H9 (cell line): Measurements from ENCODE around the gene GPR21. TPM values are rescaled to one million over a fixed set of nuclear protein-coding genes. Genes with fewer than 3 reads are reported as not detected.

Experiments
- DNase-seq: peaks from one replicate; pipeline ENCODE4 v3.0.0-alpha.2; 2017
- H2AFZ ChIP-seq: one replicate; pipeline ENCODE4 v1.6.1; 2013; ENCODE audit warnings: mild to moderate bottlenecking, low read length, control low read depth, moderate library complexity
- H2AK5ac ChIP-seq: 2 replicates; pipeline ENCODE4 v1.6.1; 2013; ENCODE audit warnings: low read length, control low read depth, mixed read lengths; ENCODE audit not compliant: insufficient read length
- H2BK120ac ChIP-seq: one replicate; pipeline ENCODE4 v1.6.1; 2013; ENCODE audit warnings: low read depth, mild to moderate bottlenecking, low read length, control low read depth, inconsistent platforms; ENCODE audit not compliant: poor library complexity, severe bottlenecking
- H2BK12ac ChIP-seq: 2 replicates; pipeline ENCODE4 v1.6.1; 2013; ENCODE audit warnings: low read length, control low read depth, mixed read lengths, low read depth; ENCODE audit not compliant: insufficient read length
- H2BK15ac ChIP-seq: 2 replicates; pipeline ENCODE4 v1.6.1; 2013; ENCODE audit warnings: low read depth, low read length, control low read depth
- H2BK20ac ChIP-seq: one replicate; pipeline ENCODE4 v1.6.1; 2013; ENCODE audit warnings: low read depth, mild to moderate bottlenecking, low read length, control low read depth, inconsistent platforms; ENCODE audit not compliant: poor library complexity, severe bottlenecking
- H2BK5ac ChIP-seq: 2 replicates; pipeline ENCODE4 v1.6.1; 2013; ENCODE audit warnings: low read length, control low read depth, mixed read lengths; ENCODE audit not compliant: insufficient read length
- H3K14ac ChIP-seq: 2 replicates; pipeline ENCODE4 v1.6.1; 2013; ENCODE audit warnings: low read length, control low read depth; ENCODE audit not compliant: insufficient read depth
- H3K18ac ChIP-seq: 2 replicates; pipeline ENCODE4 v1.6.1; 2013; ENCODE audit warnings: low read depth, mild to moderate bottlenecking, mixed read lengths, low read length, control low read depth; ENCODE audit not compliant: insufficient read length
- H3K23ac ChIP-seq: 2 replicates; pipeline ENCODE4 v1.6.1; 2013; ENCODE audit warnings: low read length, control low read depth, mixed read lengths, low read depth; ENCODE audit not compliant: insufficient read length
- H3K23me2 ChIP-seq: 2 replicates; pipeline ENCODE4 v1.6.1; 2013; ENCODE audit warnings: low read depth, mild to moderate bottlenecking, mixed read lengths, low read length, control low read depth; ENCODE audit not compliant: insufficient read length, poor library complexity, severe bottlenecking
- H3K27ac ChIP-seq: 2 replicates; pipeline ENCODE4 v1.5.1; 2013; ENCODE audit warnings: low read length, control low read depth, mixed read lengths, low read depth; ENCODE audit not compliant: insufficient read length
- H3K27me3 ChIP-seq: 2 replicates; pipeline ENCODE4 v1.6.1; 2013; ENCODE audit warnings: low read length, control low read depth, inconsistent platforms; ENCODE audit not compliant: insufficient read depth
- H3K4ac ChIP-seq: 2 replicates; pipeline ENCODE4 v1.6.1; 2013; ENCODE audit warnings: low read depth, mild to moderate bottlenecking, control low read depth, inconsistent platforms, low read length, moderate library complexity
- H3K4me1 ChIP-seq: 2 replicates; pipeline ENCODE4 v1.6.1; 2013; ENCODE audit warnings: low read length, control low read depth, inconsistent platforms; ENCODE audit not compliant: insufficient read depth
- H3K4me2 ChIP-seq: 2 replicates; pipeline ENCODE4 v1.6.1; 2013; ENCODE audit warnings: low read length, control low read depth, mixed read lengths; ENCODE audit not compliant: insufficient read length, insufficient read depth
- H3K56ac ChIP-seq: 2 replicates; pipeline ENCODE4 v1.6.1; 2013; ENCODE audit warnings: low read depth, mild to moderate bottlenecking, mixed read lengths, low read length, control low read depth; ENCODE audit not compliant: insufficient read length
- H3K79me1 ChIP-seq: 2 replicates; pipeline ENCODE4 v1.6.1; 2013; ENCODE audit warnings: low read depth, mild to moderate bottlenecking, moderate library complexity, low read length, control low read depth, inconsistent platforms; ENCODE audit not compliant: insufficient read depth, poor library complexity, severe bottlenecking
- H3K79me2 ChIP-seq: 2 replicates; pipeline ENCODE4 v1.6.1; 2013; ENCODE audit warnings: low read length, control low read depth, inconsistent platforms; ENCODE audit not compliant: insufficient read depth
- H3K9ac ChIP-seq: 2 replicates; pipeline ENCODE4 v1.6.1; 2013; ENCODE audit warnings: low read length, control low read depth, mixed read lengths; ENCODE audit not compliant: insufficient read length; ENCODE audit errors: extremely low read depth
- H3K9me3 ChIP-seq: one replicate; pipeline ENCODE4 v1.6.1; 2013; ENCODE audit warnings: low read depth, low read length, inconsistent platforms; ENCODE audit not compliant: control insufficient read depth
- H3T11ph ChIP-seq: one replicate; pipeline ENCODE4 v1.6.1; 2013; ENCODE audit warnings: mild to moderate bottlenecking, low read length, control low read depth, inconsistent platforms
- H4K20me1 ChIP-seq: one replicate; pipeline ENCODE4 v1.6.1; 2013; ENCODE audit not compliant: control insufficient read depth, insufficient read length, insufficient read depth
- H4K5ac ChIP-seq: 2 replicates; pipeline ENCODE4 v1.6.1; 2013; ENCODE audit warnings: low read depth, mild to moderate bottlenecking, mixed read lengths, low read length, control low read depth; ENCODE audit not compliant: insufficient read length
- H4K8ac ChIP-seq: replicated peaks from 2 replicates; pipeline ENCODE4 v1.6.1; 2013; ENCODE audit warnings: low read length, control low read depth, mixed read lengths, low read depth; ENCODE audit not compliant: insufficient read length
- H4K91ac ChIP-seq: 2 replicates; pipeline ENCODE4 v1.6.1; 2013; ENCODE audit warnings: low read depth, mild to moderate bottlenecking, moderate library complexity, mixed read lengths, low read length, control low read depth; ENCODE audit not compliant: insufficient read length
- H3K27ac Mint-ChIP-seq, 3 experiments: 2 replicates in 2 of 3; 3 replicates in 1 of 3; pipeline ENCODE4 v1.8.0; 2020 to 2021; ENCODE audit warnings: mixed read lengths in 3 of 3, mild to moderate bottlenecking in 1 of 3, moderate library complexity in 1 of 3
- H3K27me3 Mint-ChIP-seq: 2 replicates; pipeline ENCODE4 v1.8.0; 2021; ENCODE audit warnings: low read depth, mild to moderate bottlenecking, moderate library complexity, mixed read lengths
- H3K36me3 Mint-ChIP-seq, 3 experiments: 2 replicates in 2 of 3; 3 replicates in 1 of 3; pipeline ENCODE4 v1.8.0; 2020 to 2021; ENCODE audit warnings: low read depth in 3 of 3, mixed read lengths in 3 of 3; ENCODE audit not compliant: insufficient read depth in 1 of 3
- H3K4me1 Mint-ChIP-seq, 2 experiments: 2 replicates each; pipeline ENCODE4 v1.8.0; 2020; ENCODE audit warnings: mixed read lengths in 2 of 2
- H3K4me3 Mint-ChIP-seq, 2 experiments: 2 replicates in 1 of 2; 3 replicates in 1 of 2; pipeline ENCODE4 v1.8.0; 2020 to 2021; ENCODE audit warnings: mild to moderate bottlenecking in 2 of 2, mixed read lengths in 2 of 2, moderate library complexity in 1 of 2
- H3K9me3 Mint-ChIP-seq, 2 experiments: 2 replicates in 1 of 2; 3 replicates in 1 of 2; pipeline ENCODE4 v1.8.0; 2020; ENCODE audit warnings: mild to moderate bottlenecking in 2 of 2, mixed read lengths in 2 of 2, moderate library complexity in 1 of 2
- CTCF ChIP-seq: fragments of 200-600 bp; sonication (generic); conservative IDR thresholded peaks from 3 replicates; pipeline ENCODE4 v1.8.0; 2021; ENCODE audit warnings: antibody characterized with exemption, mild to moderate bottlenecking
- WGBS: extraction: QIAGEN DNeasy Blood & Tissue Kit; methylation state at CpG from one replicate; pipeline ENCODE4 v1.1.7; 2013; ENCODE audit warnings: missing lambda C conversion rate, low lambda C conversion rate, mixed read lengths; ENCODE audit not compliant: insufficient read length; ENCODE audit errors: extremely low coverage; 5-methylcytosine and 5-hydroxymethylcytosine counted together
- total RNA-seq: library from RNA; stranded (reverse); gene quantifications from 2 replicates; pipeline ENCODE4 v1.2.1, GENCODE V29; 2021

GPR21 gene
- total RNA-seq, 1 experiment from 2014 or later = 0.87 TPM

- TF ChIP-seq CTCF = no peak
- Histone ChIP-seq H4K8ac (no peak overlapping the region), H3K79me1 (no peaks in the 10 kb centered on the region), H3K9ac (no peak overlapping the region), H3T11ph (no peak overlapping the region), H2AK5ac (no peak overlapping the region), H3K56ac (no peak overlapping the region), H4K20me1 (no peaks in the 10 kb centered on the region), H2BK120ac (no peak overlapping the region), H3K4me2 (no peak overlapping the region), H2BK5ac (no peak overlapping the region), H3K4ac (no peak overlapping the region), H3K9me3 (no peaks in the 10 kb centered on the region), H3K79me2 (no peaks in the 10 kb centered on the region), H3K27ac (no peak overlapping the region), H2AFZ (no peak overlapping the region), H4K91ac (no peak overlapping the region), H3K14ac (no peak overlapping the region), H2BK12ac (no peak overlapping the region), H3K27me3 (no peaks in the 10 kb centered on the region), H3K18ac (no peak overlapping the region), H2BK20ac (no peak overlapping the region), H3K23me2 (no peaks in the 10 kb centered on the region), H3K4me1 (peaks cover 5% of the 10 kb centered on the region; the same call in 1 of the 2 replicates), H2BK15ac (no peak overlapping the region), H4K5ac (no peak overlapping the region), H3K23ac (no peak overlapping the region)
- Mint-ChIP-seq H3K27ac (no peak overlapping the region; a peak in 1 of 7 replicates), H3K27me3 (no peaks in the 10 kb centered on the region), H3K4me1 (peaks cover 25 to 28% of the 10 kb centered on the region in 2 experiments), H3K4me3 (no peak overlapping the region), H3K36me3 (peaks cover 14 to 68% (median 59%) of the 10 kb centered on the region in 3 experiments; a peak in 6 of 7 replicates), H3K9me3 (no peaks in the 10 kb centered on the region)
- no CpG with 5 or more reads among the region's 3 CpGs for WGBS
- DNase-seq = no peak
These were observed 47.0 kb downstream of the GPR21 start for GRCh38 chr9:123080444-123080843.
